ENCODE results near the gene SAPCD2. TPM values are rescaled to one million over a fixed set of nuclear protein-coding genes. Genes with fewer than 3 reads are reported as not detected.

SAPCD2 gene
- total RNA-seq, 4 donors from 2014 or later = 0.27 to 1.0 (median 0.72) TPM

GRCh38 chr9:137097761-137098462 lies 27.6 kb upstream of the SAPCD2 start:
- peaks cover 32 to 38% of the 10 kb centered on the region in 2 donors for H3K36me3 ChIP-seq
- TF ChIP-seq CTCF (IDR thresholded peaks at IDR 0.05) (no peak), POLR2A (IDR thresholded peaks at IDR 0.05) (no peak)
- no peak overlapping the region for H3K4me3 ChIP-seq (replicated peaks in 1 of 3)
- H3K27me3 ChIP-seq = no peaks in the 10 kb centered on the region
- H3K4me1 ChIP-seq = no peaks in the 10 kb centered on the region
- intact Hi-C loops (cut with DNase I) = no loop called here
- no peak overlapping the region for H3K27ac ChIP-seq
- 91 to 96% methylated on average over 5 to 6 of the region's 20 CpGs for whole genome bisulfite sequencing, 2 donors
- no peaks in the 10 kb centered on the region for H3K9me3 ChIP-seq
- no peak for DNase-seq

- Histone ChIP-seq H3K36me3 (peaks cover 25 to 31% of the 10 kb centered on the region in 2 donors), H3K4me1 (no peaks in the 10 kb centered on the region), H3K27me3 (no peaks in the 10 kb centered on the region), H3K9me3 (no peaks in the 10 kb centered on the region), H3K4me3 (replicated peaks in 1 of 3) (no peak overlapping the region), H3K27ac (no peak overlapping the region)
- 91 to 95% methylated on average over 31 of the region's 31 CpGs for WGBS, 2 donors
- intact Hi-C loops (cut with DNase I) = no loop called here
- TF ChIP-seq CTCF (IDR thresholded peaks at IDR 0.05) = no peak
- no peak for TF ChIP-seq POLR2A (IDR thresholded peaks at IDR 0.05)
- no peak for DNase-seq
Observed at GRCh38 chr9:137096785-137097546, 26.6 kb upstream of the SAPCD2 start.

- H3K4me1 ChIP-seq = no peaks in the 10 kb centered on the region
- peaks cover 18 to 21% of the 10 kb centered on the region in 2 donors for H3K36me3 ChIP-seq
- TF ChIP-seq POLR2A (IDR thresholded peaks at IDR 0.05) (no peak), CTCF (IDR thresholded peaks at IDR 0.05) (no peak)
- no peak for DNase-seq
- no peaks in the 10 kb centered on the region for H3K9me3 ChIP-seq
- 81 to 86% methylated on average over 29 to 30 of the region's 30 CpGs for WGBS, 2 donors
- intact Hi-C loops (cut with DNase I) = no loop called here
- no peak overlapping the region for H3K4me3 ChIP-seq (replicated peaks in 1 of 3)
- H3K27ac ChIP-seq = no peak overlapping the region
- H3K27me3 ChIP-seq = no peaks in the 10 kb centered on the region
Observed at GRCh38 chr9:137095664-137096517, 25.5 kb upstream of the SAPCD2 start.

GRCh38 chr9:137089232-137089947 lies 19.0 kb upstream of the SAPCD2 start:
- no peak for DNase-seq
- Histone ChIP-seq H3K4me1 (peaks cover 15 to 19% of the 10 kb centered on the region in 2 donors), H3K4me3 (replicated peaks in 1 of 3) (no peak overlapping the region), H3K9me3 (no peaks in the 10 kb centered on the region), H3K27me3 (no peaks in the 10 kb centered on the region), H3K36me3 (peaks cover 0 to 3% of the 10 kb centered on the region in 2 donors), H3K27ac (no peak overlapping the region)
- WGBS, 2 donors = 83 to 91% methylated on average over 11 of the region's 11 CpGs
- intact Hi-C loops (cut with DNase I) = no loop called here
- TF ChIP-seq CTCF (IDR thresholded peaks at IDR 0.05) = no peak
- no peak for TF ChIP-seq POLR2A (IDR thresholded peaks at IDR 0.05)
